Endodermal cell (in vitro differentiated cells): Measurements from ENCODE around the gene CCDC77. TPM values are rescaled to one million over a fixed set of nuclear protein-coding genes. Genes with fewer than 3 reads are reported as not detected.

ENCODE experiments used
- DNase-seq: peaks from one replicate; pipeline ENCODE4 v3.0.0-alpha.2; 2017
- H3K27ac ChIP-seq: 2 replicates; pipeline ENCODE4 v1.5.1; 2013; ENCODE audit warnings: mild to moderate bottlenecking, low read depth, low read length, moderate library complexity
- H3K27me3 ChIP-seq: 2 replicates; pipeline ENCODE4 v1.6.1; 2013; ENCODE audit warnings: mild to moderate bottlenecking, low read length, moderate library complexity; ENCODE audit not compliant: insufficient read depth, control insufficient read depth, poor library complexity, severe bottlenecking
- H3K36me3 ChIP-seq: 2 replicates; pipeline ENCODE4 v1.7.0; 2013; ENCODE audit warnings: mild to moderate bottlenecking, low read length, moderate library complexity; ENCODE audit not compliant: control insufficient read depth, insufficient read depth
- H3K4me1 ChIP-seq: one replicate; pipeline ENCODE4 v1.7.0; 2013; ENCODE audit warnings: low read length; ENCODE audit not compliant: control insufficient read depth, insufficient read depth
- H3K4me3 ChIP-seq: 2 replicates; pipeline ENCODE4 v1.5.1; 2013; ENCODE audit warnings: mild to moderate bottlenecking, low read length, moderate library complexity
- H3K9ac ChIP-seq: 2 replicates; pipeline ENCODE4 v1.6.1; 2013; ENCODE audit warnings: mild to moderate bottlenecking, low read length, moderate library complexity; ENCODE audit not compliant: poor library complexity, severe bottlenecking; ENCODE audit errors: extremely low read depth
- H3K9me3 ChIP-seq: 2 replicates; pipeline ENCODE4 v1.6.1; 2013; ENCODE audit warnings: mild to moderate bottlenecking, low read length, moderate library complexity; ENCODE audit not compliant: control insufficient read depth
- H3K27ac Mint-ChIP-seq: 2 replicates; pipeline ENCODE4 v1.8.0; 2020; ENCODE audit warnings: mixed read lengths
- H3K27me3 Mint-ChIP-seq: 2 replicates; pipeline ENCODE4 v1.8.0; 2021; ENCODE audit warnings: mild to moderate bottlenecking, mixed read lengths; ENCODE audit not compliant: insufficient read depth
- H3K36me3 Mint-ChIP-seq: 2 replicates; pipeline ENCODE4 v1.8.0; 2020; ENCODE audit warnings: low read depth, mixed read lengths
- H3K4me1 Mint-ChIP-seq: 2 replicates; pipeline ENCODE4 v1.8.0; 2020; ENCODE audit warnings: mixed read lengths
- H3K4me3 Mint-ChIP-seq: 2 replicates; pipeline ENCODE4 v1.8.0; 2020; ENCODE audit warnings: mild to moderate bottlenecking, moderate library complexity, mixed read lengths
- H3K9me3 Mint-ChIP-seq: 2 replicates; pipeline ENCODE4 v1.8.0; 2020; ENCODE audit warnings: mild to moderate bottlenecking, mixed read lengths
- WGBS, 2 experiments: methylation state at CpG; one replicate each; pipeline versions ENCODE4 v1.1.5 to v1.1.7; 2013; ENCODE audit warnings: missing lambda C conversion rate in 2 of 2, mixed read lengths in 1 of 2; ENCODE audit not compliant: insufficient coverage in 1 of 2, insufficient read length in 1 of 2; 5-methylcytosine and 5-hydroxymethylcytosine counted together
- total RNA-seq, 2 donors: library from RNA; stranded (reverse); fragmentation: NEBNext Ultra II Directional in 1 of 2; extraction: Animal tissue kit (Norgen Biotek cat#: 25700) in 1 of 2; gene quantifications; 2 replicates in 1 of 2; 3 replicates in 1 of 2; pipeline ENCODE4 v1.2.1, GENCODE V29; 2021
- TF ChIP-seq, protein P1 (sequence below): fragments of 200-600 bp; sonication (generic); conservative IDR thresholded peaks from 2 replicates; pipeline ENCODE4 v1.5.0; 2021; ENCODE audit warnings: antibody characterized with exemption, mild to moderate bottlenecking

Gene CCDC77
- total RNA-seq, 2 donors from 2014 or later = 26.4 to 39.1 TPM

DNA sequence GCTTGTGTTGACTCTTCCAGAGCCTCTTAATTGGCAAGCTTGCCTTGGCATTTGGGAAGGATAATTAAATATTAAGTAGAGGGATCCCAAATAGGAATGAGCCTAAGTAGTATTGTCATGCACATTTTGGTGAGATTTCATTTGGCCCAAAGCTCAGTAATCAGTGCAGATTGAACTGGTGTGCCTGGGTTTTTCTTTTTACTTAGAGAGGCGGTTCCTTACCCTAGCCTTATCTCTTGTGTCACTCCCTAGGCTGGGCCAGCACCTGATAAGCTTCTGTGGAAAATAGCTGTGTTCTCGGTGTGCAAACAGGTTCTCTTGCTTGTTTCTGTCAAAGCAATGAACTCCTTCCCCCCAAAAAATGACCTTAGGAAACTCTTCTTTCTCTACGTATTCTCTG is 49.0 kb downstream of the CCDC77 start:
- Mint-ChIP-seq H3K27me3 (no peaks in the 10 kb centered on the region), H3K36me3 (peaks cover 2% of the 10 kb centered on the region), H3K9me3 (peaks cover 21% of the 10 kb centered on the region), H3K4me3 (peak overlapping the region; percentile 31), H3K4me1 (peaks cover 18% of the 10 kb centered on the region), H3K27ac (no peak overlapping the region)
- H3K4me3 ChIP-seq = no peak overlapping the region
- no peaks in the 10 kb centered on the region for H3K36me3 ChIP-seq
- WGBS, 2 experiments = 52 to 86% methylated on average over 3 of the region's 3 CpGs
- H3K27me3 ChIP-seq = no peaks in the 10 kb centered on the region
- H3K9me3 ChIP-seq = peaks cover 8% of the 10 kb centered on the region
- no peak for DNase-seq
- no peak overlapping the region for H3K27ac ChIP-seq
- TF ChIP-seq, protein P1, sequence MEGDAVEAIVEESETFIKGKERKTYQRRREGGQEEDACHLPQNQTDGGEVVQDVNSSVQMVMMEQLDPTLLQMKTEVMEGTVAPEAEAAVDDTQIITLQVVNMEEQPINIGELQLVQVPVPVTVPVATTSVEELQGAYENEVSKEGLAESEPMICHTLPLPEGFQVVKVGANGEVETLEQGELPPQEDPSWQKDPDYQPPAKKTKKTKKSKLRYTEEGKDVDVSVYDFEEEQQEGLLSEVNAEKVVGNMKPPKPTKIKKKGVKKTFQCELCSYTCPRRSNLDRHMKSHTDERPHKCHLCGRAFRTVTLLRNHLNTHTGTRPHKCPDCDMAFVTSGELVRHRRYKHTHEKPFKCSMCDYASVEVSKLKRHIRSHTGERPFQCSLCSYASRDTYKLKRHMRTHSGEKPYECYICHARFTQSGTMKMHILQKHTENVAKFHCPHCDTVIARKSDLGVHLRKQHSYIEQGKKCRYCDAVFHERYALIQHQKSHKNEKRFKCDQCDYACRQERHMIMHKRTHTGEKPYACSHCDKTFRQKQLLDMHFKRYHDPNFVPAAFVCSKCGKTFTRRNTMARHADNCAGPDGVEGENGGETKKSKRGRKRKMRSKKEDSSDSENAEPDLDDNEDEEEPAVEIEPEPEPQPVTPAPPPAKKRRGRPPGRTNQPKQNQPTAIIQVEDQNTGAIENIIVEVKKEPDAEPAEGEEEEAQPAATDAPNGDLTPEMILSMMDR = no peak
- H3K4me1 ChIP-seq = peaks cover 6% of the 10 kb centered on the region
- H3K9ac ChIP-seq = no peak overlapping the region

DNA sequence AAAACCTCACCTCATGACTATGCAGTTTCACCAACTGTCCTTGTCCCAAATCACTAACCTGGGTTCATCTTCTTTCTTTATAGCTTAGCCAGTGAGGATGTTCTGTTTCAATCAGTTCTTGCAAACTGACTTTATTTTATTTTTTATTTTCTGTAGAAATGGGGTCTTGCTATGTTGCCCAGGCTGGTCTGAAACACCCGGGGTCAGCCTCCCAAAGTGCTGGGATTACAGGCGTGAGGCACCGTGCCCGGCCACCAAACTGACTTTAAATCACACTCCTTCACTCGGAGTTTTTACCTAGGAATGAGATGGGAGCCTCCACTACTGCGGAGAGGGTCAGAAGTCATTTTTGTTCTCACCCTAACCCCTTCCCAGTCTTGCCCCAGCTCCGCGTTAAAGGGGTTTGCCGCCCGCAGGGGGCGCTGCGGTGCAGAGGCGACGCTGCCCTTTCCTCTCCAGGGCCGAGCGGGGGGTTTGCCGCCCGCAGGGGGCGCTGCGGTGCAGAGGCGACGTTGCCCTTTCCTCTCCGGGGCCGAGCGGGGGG is 51.3 kb downstream of the CCDC77 start:
- Histone ChIP-seq H3K4me3 (peak overlapping the region; percentile 2), H3K9ac (no peak overlapping the region), H3K9me3 (peaks cover 8% of the 10 kb centered on the region), H3K27me3 (peaks cover 3% of the 10 kb centered on the region), H3K36me3 (no peaks in the 10 kb centered on the region), H3K4me1 (peaks cover 6% of the 10 kb centered on the region), H3K27ac (no peak overlapping the region)
- TF ChIP-seq, protein P1 = no peak
- H3K4me1 Mint-ChIP-seq = peaks cover 25% of the 10 kb centered on the region
- peaks cover 2% of the 10 kb centered on the region for H3K36me3 Mint-ChIP-seq
- peaks cover 21% of the 10 kb centered on the region for H3K9me3 Mint-ChIP-seq
- no peak overlapping the region for H3K27ac Mint-ChIP-seq
- 92 to 96% methylated on average over 5 to 12 of the region's 25 CpGs for WGBS, 2 experiments
- H3K4me3 Mint-ChIP-seq = no peak overlapping the region
- H3K27me3 Mint-ChIP-seq = peaks cover 13% of the 10 kb centered on the region
- no peak for DNase-seq

DNA sequence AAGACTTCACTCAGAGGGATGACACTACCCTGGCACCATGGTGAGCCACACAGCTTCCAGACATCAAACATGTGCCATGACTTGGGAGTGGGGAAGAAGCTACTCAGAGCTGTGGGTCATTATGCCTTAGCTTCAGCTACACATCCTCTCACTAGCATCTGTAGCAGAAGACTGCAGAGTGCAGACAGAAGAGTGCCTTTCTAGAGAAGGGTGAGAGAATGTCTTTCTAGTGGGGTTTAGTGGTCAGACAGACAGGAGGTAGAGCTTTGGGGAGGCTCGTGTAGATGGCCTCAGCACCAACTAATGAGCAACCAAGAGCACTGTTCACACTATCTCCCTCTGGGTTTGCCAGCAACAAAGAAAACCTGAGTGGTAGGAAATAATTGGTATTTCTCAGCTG is 53.4 kb downstream of the CCDC77 start:
- WGBS, 2 experiments = 82% methylated on average over 1 of the region's 1 CpG; no CpG with 5 or more reads in 1 of the 2 experiments
- no peak overlapping the region for H3K9ac ChIP-seq
- peaks cover 6% of the 10 kb centered on the region for H3K4me1 ChIP-seq
- H3K4me3 ChIP-seq = no peak overlapping the region
- H3K4me1 Mint-ChIP-seq = peaks cover 28% of the 10 kb centered on the region
- TF ChIP-seq, protein P1 = no peak
- peaks cover 13% of the 10 kb centered on the region for H3K27me3 ChIP-seq
- no peak overlapping the region for H3K4me3 Mint-ChIP-seq
- H3K36me3 ChIP-seq = no peaks in the 10 kb centered on the region
- peaks cover 8% of the 10 kb centered on the region for H3K9me3 ChIP-seq
- peaks cover 32% of the 10 kb centered on the region for H3K27me3 Mint-ChIP-seq
- no peak overlapping the region for H3K27ac Mint-ChIP-seq
- H3K36me3 Mint-ChIP-seq = peaks cover 2% of the 10 kb centered on the region
- no peak for DNase-seq
- no peak overlapping the region for H3K27ac ChIP-seq
- H3K9me3 Mint-ChIP-seq = peaks cover 24% of the 10 kb centered on the region
